ENCODE measurements around the gene PTPRN2.

Gene PTPRN2

GRCh38 chr7:157788573-157788972 lies 799.0 kb downstream of the PTPRN2 start:
- no peak overlapping the region for H3K4me3 ChIP-seq (ENCODE audit: low read length)
- DNase-seq (ENCODE audit: low read depth), result no peak
- TF ChIP-seq CTCF (conservative IDR thresholded peaks at IDR 0.05; ENCODE audit: low read length), result no peak

- no peak for TF ChIP-seq CTCF (conservative IDR thresholded peaks at IDR 0.05; ENCODE audit: low read length)
- no peak overlapping the region for H3K4me3 ChIP-seq (ENCODE audit: low read length)
- DNase-seq (ENCODE audit: low read depth), result no peak
These were observed 800.3 kb downstream of the PTPRN2 start for GRCh38 chr7:157787275-157787701.

- DNase-seq (ENCODE audit: low read depth), result no peak
- H3K4me3 ChIP-seq (ENCODE audit: low read length), result no peak overlapping the region
- TF ChIP-seq CTCF (conservative IDR thresholded peaks at IDR 0.05; ENCODE audit: low read length), result no peak
These were observed 801.0 kb downstream of the PTPRN2 start for GRCh38 chr7:157786375-157787274.

- no peak for TF ChIP-seq CTCF (conservative IDR thresholded peaks at IDR 0.05; ENCODE audit: low read length)
- H3K4me3 ChIP-seq (ENCODE audit: low read length), result no peak overlapping the region
- DNase-seq (ENCODE audit: low read depth), result no peak
These were observed 802.0 kb downstream of the PTPRN2 start for GRCh38 chr7:157785486-157786186.

GRCh38 chr7:157784979-157785441 lies 802.6 kb downstream of the PTPRN2 start:
- DNase-seq (ENCODE audit: low read depth), result no peak
- H3K4me3 ChIP-seq (ENCODE audit: low read length), result no peak overlapping the region
- TF ChIP-seq CTCF (conservative IDR thresholded peaks at IDR 0.05; ENCODE audit: low read length), result no peak

- TF ChIP-seq CTCF (conservative IDR thresholded peaks at IDR 0.05; ENCODE audit: low read length), result no peak
- no peak overlapping the region for H3K4me3 ChIP-seq (ENCODE audit: low read length)
- DNase-seq (ENCODE audit: low read depth), result no peak
These were observed 803.4 kb downstream of the PTPRN2 start for GRCh38 chr7:157784041-157784835.

Data from AG10803 (cell line).